ENCODE results near the gene NRIP2. TPM values are rescaled to one million over a fixed set of nuclear protein-coding genes. Genes with fewer than 3 reads are reported as not detected.
A peak's percentile ranks its signal among the peaks of the same experiment; 100 is the strongest.

The NRIP2 gene
- total and polyA plus RNA-seq, 2 experiments from 2014 or later, result 0.95 TPM; not detected in 1

DNA sequence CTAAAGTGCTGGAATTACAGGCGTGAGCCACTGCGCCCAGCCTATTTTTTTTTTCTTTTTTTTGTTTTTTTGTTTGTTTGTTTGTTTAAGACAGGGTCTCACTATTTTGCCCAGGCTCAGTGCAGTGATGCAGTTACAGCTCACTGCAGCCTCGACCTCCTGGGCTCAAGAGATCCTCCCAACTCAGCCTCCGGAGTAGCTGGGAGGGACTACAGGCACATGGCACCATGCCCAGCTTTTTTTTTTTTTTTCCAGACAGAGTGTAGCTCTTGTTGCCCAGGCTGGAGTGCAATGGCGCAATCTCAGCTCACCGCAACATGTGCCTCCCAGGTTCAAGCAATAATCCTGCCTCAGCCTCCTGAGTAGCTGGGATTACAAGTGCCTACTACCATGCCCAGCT is 28.1 kb downstream of the NRIP2 start:
- H3K4me2 ChIP-seq, result no peak overlapping the region
- no peaks in the 10 kb centered on the region for H3K9me2 ChIP-seq (replicated peaks; ENCODE audit: insufficient read depth)
- no peak overlapping the region for H3K27ac ChIP-seq
- peaks cover 4% of the 10 kb centered on the region for H3K79me2 ChIP-seq
- H3K4me3 ChIP-seq, result no peak overlapping the region
- no peaks in the 10 kb centered on the region for H4K20me1 ChIP-seq (ENCODE audit: insufficient read depth, poor library complexity, severe bottlenecking)
- H3K36me3 ChIP-seq (replicated peaks; ENCODE audit: insufficient read depth, low read depth), result no peaks in the 10 kb centered on the region
- WGBS (ENCODE audit: low lambda C conversion rate, missing lambda C conversion rate), result 97% methylated on average over 6 of the region's 6 CpGs
- H3K9me3 ChIP-seq (ENCODE audit: low read depth), result no peaks in the 10 kb centered on the region
- TF ChIP-seq EZH2phosphoT487 (IDR thresholded peaks at IDR 0.05; ENCODE audit: low read depth, severe bottlenecking, unreplicated experiment), result no peak
- TF ChIP-seq EZH2 (IDR thresholded peaks at IDR 0.05; ENCODE audit: borderline replicate concordance), result no peak
- TF ChIP-seq CTCF (IDR thresholded peaks at IDR 0.05; ENCODE audit: poor library complexity), result no peak
- no peaks in the 10 kb centered on the region for H3K27me3 ChIP-seq
- peaks cover 2% of the 10 kb centered on the region for H3K4me1 ChIP-seq (ENCODE audit: insufficient read depth)
- no peak for DNase-seq (ENCODE audit: low spot score)
- H2AFZ ChIP-seq, result no peak overlapping the region

GRCh38 chr12:2805143-2805520 is 29.7 kb downstream of the NRIP2 start:
- H3K79me2 ChIP-seq, result no peaks in the 10 kb centered on the region
- DNase-seq (ENCODE audit: low spot score), result no peak
- TF ChIP-seq EZH2phosphoT487 (IDR thresholded peaks at IDR 0.05; ENCODE audit: low read depth, severe bottlenecking, unreplicated experiment), result no peak
- TF ChIP-seq CTCF (IDR thresholded peaks at IDR 0.05; ENCODE audit: poor library complexity), result no peak
- TF ChIP-seq EZH2 (IDR thresholded peaks at IDR 0.05; ENCODE audit: borderline replicate concordance), result no peak
- 67% methylated on average over 2 of the region's 2 CpGs for WGBS (ENCODE audit: low lambda C conversion rate, missing lambda C conversion rate)
- no peaks in the 10 kb centered on the region for H3K36me3 ChIP-seq (replicated peaks; ENCODE audit: insufficient read depth, low read depth)
- no peak overlapping the region for H2AFZ ChIP-seq
- H3K4me2 ChIP-seq, result peak overlapping the region; percentile 31
- H4K20me1 ChIP-seq (ENCODE audit: insufficient read depth, poor library complexity, severe bottlenecking), result no peaks in the 10 kb centered on the region
- no peaks in the 10 kb centered on the region for H3K9me3 ChIP-seq (ENCODE audit: low read depth)
- peaks cover 2% of the 10 kb centered on the region for H3K4me1 ChIP-seq (ENCODE audit: insufficient read depth)
- H3K4me3 ChIP-seq, result no peak overlapping the region
- peak overlapping the region; percentile 44 for H3K27ac ChIP-seq
- no peaks in the 10 kb centered on the region for H3K27me3 ChIP-seq
- H3K9me2 ChIP-seq (replicated peaks; ENCODE audit: insufficient read depth), result no peaks in the 10 kb centered on the region

- Histone ChIP-seq H3K4me2 (peak overlapping the region; percentile 31), H3K27me3 (no peaks in the 10 kb centered on the region), H3K9me2 (replicated peaks; ENCODE audit: insufficient read depth) (no peaks in the 10 kb centered on the region), H3K4me1 (ENCODE audit: insufficient read depth) (peaks cover 2% of the 10 kb centered on the region), H3K27ac (peak overlapping the region; percentile 44), H4K20me1 (ENCODE audit: insufficient read depth, poor library complexity, severe bottlenecking) (no peaks in the 10 kb centered on the region), H2AFZ (no peak overlapping the region), H3K79me2 (no peaks in the 10 kb centered on the region), H3K4me3 (no peak overlapping the region), H3K9me3 (ENCODE audit: low read depth) (no peaks in the 10 kb centered on the region), H3K36me3 (replicated peaks; ENCODE audit: insufficient read depth, low read depth) (no peaks in the 10 kb centered on the region)
- TF ChIP-seq CTCF (IDR thresholded peaks at IDR 0.05; ENCODE audit: poor library complexity), result no peak
- WGBS (ENCODE audit: low lambda C conversion rate, missing lambda C conversion rate), result 80% methylated on average over 5 of the region's 5 CpGs
- peak; percentile 77 for DNase-seq (ENCODE audit: low spot score)
These were observed 30.3 kb downstream of the NRIP2 start for GRCh38 chr12:2804393-2805142.
